ENCODE results near the gene BTBD16.

BTBD16 gene

DNA sequence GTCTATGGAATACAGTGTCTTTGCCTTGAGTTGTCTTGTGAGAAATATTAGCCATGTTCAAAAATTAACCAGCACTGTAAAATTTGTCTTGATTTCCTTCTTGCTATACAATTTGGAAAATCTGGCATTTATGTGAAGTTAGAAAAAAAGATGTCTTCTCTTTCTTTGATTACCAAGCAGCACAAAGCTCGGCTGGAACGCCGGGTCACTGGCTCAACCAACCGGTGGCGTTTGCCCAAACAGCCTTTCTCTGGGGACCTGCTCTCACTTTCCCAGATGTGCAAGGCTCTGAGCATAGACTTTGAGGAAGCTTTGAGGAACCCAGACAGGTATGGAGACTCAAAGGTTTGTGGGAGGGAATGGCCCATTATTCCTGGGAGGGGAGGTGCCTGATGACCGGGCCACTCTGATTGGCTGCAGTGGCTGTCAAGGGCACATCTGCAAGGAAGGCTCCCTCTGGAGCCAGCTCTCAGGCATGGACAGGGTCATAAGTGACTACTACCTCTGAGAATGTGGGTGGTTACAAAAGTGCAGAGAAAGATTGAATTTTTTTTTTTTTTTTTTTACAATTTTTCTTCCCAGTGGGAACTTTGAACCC, 5.6 kb downstream of the BTBD16 start:
- no peak for DNase-seq

DNA sequence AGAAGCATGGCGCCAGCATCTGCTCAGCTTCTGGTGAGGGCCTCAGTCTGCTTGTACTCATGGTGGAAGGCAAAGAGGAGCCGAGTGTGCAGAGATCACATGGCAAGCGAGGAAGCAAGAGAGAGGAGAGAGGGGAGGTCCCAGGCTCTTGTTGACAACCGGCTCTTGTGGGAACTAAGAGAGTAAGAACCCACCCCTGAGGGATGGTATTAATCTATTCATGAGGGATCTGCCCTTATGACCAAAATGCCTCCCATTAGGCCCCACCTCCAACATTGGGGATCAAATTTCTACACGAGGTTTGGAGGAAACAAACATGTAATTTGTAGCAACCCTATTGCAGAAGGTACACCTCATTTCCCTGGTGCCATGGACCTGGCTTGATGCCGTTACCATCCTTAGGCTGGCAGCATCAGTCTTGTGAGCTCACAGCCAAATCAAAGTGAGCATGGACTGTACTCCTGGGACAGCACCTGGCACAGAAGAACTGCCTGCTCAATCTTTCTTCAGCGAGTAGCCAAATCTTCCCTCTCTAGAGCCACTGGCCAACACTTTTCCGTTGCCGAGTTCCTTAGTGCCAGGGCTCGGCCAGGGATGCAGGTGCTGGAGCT, 6.5 kb downstream of the BTBD16 start:
- DNase-seq, result no peak

DNA sequence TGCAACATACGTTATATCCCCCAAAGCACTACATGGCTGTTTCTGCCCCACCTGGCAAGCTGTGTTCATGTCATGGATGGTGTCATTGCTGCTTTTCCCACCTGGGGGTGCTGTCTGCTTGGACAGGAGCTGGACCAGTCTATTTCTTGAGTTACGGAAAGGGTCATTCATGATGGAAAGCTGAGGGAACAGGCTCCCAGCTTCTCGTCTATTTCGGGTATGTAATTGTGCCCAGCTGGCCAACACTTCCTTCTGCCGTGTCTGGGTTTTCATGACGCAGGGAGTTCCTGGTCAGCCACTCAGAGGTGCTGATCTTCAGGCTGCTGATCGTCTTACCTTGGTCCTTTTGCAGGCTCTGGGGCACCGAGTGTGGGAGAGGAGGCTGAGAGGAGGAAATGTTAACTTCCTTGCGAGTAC, 8.6 kb downstream of the BTBD16 start:
- no peak for DNase-seq

- DNase-seq, result no peak
Observed at GRCh38 chr10:122280156-122280555, 9.1 kb downstream of the BTBD16 start.

GRCh38 chr10:122281018-122281626, 10.0 kb downstream of the BTBD16 start:
- no peak for DNase-seq

DNA sequence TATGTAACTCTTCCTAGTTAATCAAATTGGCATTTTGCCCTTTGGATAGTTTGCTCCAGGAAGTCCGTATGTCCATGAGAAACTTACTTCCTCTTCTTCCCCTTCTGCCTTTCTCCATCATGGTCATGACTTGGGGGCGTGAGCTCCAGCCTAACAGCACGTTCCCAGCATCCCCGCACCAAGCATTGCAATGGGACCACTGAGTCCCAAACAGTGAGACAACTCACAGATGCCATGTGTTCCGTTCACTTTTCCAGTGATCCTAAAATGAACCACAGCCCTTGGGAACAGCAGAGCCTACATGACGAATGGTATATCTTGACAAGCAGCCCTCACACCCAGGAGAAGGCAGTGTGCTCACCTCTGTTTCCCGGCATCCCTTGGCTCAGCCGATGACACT, 10.7 kb downstream of the BTBD16 start:
- DNase-seq, result no peak

DNA sequence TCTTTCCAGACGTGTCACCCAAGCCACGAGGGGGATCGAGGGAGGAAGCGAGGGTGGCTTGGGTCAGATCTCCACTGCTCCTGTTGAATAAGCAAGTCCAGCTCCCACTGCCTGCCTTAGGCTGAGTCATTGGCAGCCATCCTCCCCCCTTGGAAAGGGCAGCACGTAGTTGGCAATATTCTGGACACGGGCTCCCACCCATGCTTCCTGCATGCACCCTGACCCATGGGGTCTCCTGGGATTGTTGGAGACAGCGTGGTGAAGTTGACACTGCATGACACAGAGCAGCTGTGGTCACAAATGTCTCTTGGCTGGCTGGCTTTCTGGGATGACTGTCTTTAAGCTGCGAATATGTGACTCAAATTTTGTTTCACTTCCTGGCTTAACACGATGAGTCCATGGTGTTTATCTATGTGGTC, 11.2 kb downstream of the BTBD16 start:
- DNase-seq, result no peak

DNA sequence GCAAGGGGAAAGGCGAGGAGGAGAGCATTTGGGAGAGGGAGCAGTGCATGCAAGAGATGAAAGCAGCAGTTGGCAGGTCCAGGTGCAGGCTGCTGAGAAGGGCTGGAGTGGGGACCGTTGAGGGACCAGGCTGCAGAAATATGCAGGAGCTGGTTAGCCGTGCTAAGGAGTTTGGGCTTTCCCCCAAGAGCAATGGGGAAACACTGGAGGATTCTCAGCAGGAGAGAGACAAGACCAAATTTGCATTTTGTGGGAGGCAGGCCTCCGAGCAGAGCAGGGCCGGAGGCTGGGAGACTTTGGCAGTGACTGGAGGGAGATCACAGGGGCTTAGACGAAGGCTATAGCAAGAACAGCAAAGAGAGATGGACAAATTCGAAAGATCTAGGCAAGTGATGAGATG, 11.8 kb downstream of the BTBD16 start:
- no peak for DNase-seq

DNA sequence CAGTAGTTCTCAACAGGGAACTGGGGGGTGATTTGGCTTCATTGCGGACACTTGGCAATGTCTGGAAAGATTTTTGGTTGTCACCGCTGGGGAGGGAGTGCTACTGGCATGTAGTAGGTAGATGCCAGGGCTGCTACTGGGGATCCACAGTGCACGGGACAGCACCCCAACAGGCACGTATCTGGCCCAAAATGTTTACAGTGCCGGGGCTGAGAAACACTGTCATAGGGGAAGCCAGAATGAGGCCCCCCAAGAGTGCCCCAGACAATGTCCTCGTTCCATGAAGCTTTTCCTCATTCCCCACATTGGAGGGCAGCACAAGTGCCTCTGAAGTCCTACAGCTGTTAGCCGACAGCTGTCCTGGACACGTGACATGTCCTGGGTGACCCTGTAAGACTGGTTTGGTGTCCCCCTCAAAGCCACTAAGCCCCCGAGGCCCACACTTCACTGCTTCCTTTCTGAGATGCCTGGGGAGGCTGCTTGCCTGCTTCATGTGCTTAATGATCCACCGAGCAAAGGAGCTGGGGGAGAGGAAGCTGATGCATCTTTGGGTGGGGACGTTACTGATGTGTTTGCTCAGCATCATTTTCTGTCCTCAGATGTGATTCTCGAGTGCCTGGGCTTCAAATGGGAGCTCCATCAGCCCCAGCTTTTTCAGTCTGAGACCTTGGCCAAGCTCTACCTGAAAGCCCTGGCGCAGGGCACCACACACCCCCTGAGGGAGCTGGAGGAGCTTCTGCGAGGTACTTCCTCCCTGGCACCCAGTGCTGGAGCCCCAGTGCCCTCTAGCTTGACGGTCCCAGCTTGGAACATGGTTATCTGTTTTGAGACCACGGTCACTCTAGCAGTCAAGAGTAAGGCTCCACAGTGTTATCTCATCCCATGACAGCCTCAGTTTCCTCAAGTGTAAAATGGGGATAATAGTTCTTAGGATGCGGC, 14.7 kb downstream of the BTBD16 start:
- no peak for DNase-seq

GRCh38 chr10:122286867-122287266, 15.8 kb downstream of the BTBD16 start:
- no peak for DNase-seq

- DNase-seq, result no peak
Observed at GRCh38 chr10:122287570-122287969, 16.5 kb downstream of the BTBD16 start.

DNA sequence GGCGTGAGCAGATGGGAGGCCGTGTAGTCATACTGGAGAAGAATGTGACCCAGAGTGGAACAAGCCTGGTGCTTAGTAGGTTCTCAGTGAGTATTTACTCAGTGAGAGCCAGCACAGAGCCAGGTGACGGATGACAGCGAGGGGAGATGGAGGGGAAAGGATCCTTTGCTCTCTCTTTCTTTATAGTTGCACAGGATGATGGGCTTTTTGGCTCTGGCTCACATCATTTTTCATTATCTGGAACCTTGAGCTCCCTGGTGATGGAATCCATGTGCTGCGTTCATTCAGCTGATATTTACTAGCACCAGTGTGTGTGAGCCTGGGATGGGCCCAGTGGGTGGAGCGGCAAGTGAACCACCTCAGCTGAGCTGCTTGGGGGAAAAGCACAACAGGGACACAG, 17.2 kb downstream of the BTBD16 start:
- no peak for DNase-seq

GRCh38 chr10:122288917-122289316, 17.8 kb downstream of the BTBD16 start:
- DNase-seq, result no peak

- no peak for DNase-seq
Observed at GRCh38 chr10:122290334-122290733, 19.2 kb downstream of the BTBD16 start.

DNA sequence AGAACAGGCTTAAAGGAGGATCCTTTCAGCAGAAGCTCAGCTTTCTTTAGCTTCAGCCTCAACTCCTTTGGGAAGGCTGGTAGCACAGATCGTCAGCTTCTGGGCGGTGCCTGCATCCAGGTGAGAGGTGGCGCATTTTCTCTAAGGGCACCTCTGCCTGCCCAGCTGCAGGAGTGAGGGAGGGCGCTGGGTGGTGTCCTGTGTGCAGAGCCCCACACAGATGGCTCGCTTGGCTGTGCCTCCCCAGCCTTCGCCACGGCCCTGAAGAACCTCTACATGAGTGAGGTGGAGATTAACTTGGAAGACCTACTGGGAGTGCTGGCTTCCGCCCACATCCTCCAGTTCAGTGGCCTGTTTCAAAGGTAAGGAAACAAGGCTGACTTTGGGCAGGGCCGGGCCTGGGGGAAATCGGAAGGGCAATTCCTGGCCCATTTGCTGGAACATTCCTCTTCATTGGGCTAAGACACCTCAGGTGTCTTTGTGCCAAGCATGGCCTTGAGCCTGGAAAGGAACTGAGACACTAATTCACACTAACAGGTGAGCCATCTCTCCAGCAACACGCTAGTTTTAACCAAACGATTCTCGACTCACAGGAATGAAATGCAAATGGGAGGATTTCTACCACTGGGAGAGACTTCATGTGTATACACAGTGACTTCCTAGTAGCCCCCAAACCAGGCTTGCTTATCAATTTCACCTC, 19.9 kb downstream of the BTBD16 start:
- DNase-seq, result no peak

DNA sequence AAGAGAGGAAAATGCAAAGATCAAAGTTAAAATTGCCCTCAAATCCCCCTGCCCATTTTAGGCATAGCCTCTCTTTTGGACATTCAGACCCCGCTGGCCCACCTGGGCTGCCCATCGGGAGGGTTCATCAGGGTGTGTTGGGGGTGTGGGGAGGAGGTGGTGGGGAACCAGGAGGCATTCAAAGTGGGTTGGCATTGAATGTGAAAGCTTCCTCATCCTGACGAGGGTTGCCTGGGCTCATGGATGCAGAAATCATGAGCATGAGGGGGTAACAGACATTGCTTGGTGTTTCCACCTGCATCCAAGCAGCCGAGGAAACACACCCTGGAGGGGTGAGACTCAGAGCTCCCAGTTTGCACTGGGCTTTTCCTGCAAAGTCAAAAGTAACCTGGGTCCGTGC, 20.6 kb downstream of the BTBD16 start:
- DNase-seq, result no peak

DNA sequence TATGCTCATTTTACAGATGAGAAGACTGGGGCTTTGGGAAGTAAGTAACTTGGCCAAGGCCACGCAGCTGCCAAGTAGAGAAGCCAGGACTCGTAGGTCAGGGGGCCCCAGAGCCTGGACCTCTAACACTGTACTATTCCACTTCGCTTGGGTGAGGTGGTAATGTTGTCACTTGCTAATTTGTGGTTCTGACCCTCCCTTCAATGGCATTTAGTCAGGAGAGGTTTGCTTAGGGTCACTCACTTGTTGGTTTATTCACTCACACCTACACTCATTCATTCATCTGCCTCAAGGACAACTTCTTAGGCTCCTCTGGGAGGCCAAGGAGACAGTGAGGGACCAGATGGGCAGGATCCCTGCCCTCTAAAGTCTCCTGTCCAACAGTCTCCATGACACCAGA, 21.3 kb downstream of the BTBD16 start:
- DNase-seq, result no peak

GRCh38 chr10:122293156-122293960, 22.3 kb downstream of the BTBD16 start:
- no peak for DNase-seq

DNA sequence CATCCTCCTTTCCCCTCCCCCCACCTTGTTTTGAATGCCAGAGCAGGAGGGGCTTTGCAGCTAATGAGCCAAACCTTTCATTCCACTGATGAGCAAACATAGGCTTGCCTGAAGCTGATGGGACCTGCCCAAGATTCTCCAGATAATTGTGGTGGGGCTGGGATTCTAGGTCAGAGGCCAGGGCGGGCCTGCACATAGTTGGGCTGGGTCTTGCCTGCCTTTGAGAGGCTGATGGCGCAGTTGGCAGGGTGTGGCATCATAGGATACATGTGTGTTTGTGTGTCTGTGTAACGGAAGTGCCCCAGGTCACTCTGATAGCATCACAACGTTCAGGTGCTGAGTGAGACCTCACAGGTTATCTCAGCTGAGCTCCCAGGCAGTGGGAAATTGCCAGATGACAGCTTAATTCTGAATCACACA, 22.9 kb downstream of the BTBD16 start:
- no peak for DNase-seq

DNA sequence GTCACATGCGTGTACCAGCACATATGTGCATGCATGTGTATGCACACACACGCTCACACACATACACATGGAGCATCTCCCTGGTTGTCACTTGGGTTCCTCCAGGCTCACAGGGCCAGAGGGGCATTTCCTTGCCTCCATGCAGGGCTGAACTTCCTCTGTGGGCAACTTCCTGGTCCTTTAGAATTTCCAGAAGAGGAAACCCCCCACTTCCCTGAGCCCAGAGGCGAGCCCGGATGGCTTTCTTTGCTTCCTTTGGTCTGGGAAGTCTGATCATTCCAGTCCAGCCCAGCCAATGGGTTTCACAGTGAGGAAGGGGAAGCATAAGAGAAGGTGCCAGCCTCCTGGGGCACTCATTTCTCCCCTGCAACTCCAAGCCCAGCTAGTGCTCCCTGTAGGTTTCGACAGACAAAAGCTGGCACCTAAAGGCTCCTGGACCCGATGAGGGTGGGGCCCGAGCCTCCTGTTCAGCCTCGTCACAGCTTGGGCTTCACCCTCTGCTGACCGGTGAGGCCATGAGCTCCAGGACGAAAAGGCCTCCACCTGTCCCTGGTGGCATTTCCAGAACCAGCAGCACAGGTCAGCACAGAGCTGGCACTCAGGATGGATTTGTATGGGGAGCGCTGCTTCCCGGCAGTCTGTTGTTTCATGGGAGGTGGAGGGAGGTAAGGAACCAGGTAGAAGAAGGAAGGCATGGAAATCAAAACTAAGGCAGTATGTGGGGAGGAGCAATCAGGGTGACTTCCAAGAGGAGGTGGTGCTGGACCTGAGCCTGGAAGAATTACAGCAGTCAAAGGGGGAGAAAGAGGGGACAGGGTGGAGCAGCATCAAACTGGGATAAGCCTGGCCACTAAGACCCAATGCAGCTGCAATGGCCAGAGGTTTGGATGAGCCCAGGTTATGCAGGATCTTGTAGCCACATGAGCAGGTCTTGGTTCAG, 23.7 kb downstream of the BTBD16 start:
- no peak for DNase-seq

DNA sequence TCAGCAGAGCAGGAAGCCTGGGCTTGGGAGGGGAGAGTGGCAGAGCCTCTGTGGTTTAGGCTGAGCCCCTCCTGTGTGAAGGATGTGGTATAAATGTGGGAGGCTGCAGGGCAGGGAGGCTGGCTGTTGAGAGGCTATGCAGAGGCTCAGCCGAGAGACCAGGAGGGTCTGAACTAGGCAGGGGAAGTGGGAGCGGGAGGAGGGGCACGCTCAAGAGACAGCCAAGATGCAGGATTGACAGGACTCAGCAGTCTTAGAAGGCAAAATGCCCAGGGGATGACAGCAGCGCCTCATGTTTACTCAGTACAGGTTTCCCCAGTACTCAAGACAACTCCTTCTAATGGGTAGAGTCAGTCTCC, 24.3 kb downstream of the BTBD16 start:
- no peak for DNase-seq

Measured in activated CD4-positive, alpha-beta T cell treated with anti-CD3 and anti-CD28 coated beads, Interleukin-2, amount 50 U/mL, for 4 hours (primary cell).